GM21360 (cell line): ENCODE results near the gene TMEM181.
"Not testable (repeated sequence)": the region's sequence is repeated elsewhere in the genome, so short reads cannot be mapped to it uniquely, and the experiment has no call there.

Source experiments
- ATAC-seq: cut with Tn5 transposase; IDR thresholded peaks from one replicate; pipeline ENCODE4 v1.9.1; 2021; ENCODE audit warnings: mild to moderate bottlenecking, moderate library complexity; ENCODE audit not compliant: unreplicated experiment

The TMEM181 gene

GRCh38 chr6:158536891-158537798 is 22.7 kb upstream of the TMEM181 start:
- no peak for ATAC-seq

- no peak for ATAC-seq
Measured at GRCh38 chr6:158538741-158539140, 21.1 kb upstream of the TMEM181 start.

- no peak for ATAC-seq
Measured at GRCh38 chr6:158539413-158539812, 20.5 kb upstream of the TMEM181 start.

GRCh38 chr6:158539881-158540280 is 20.0 kb upstream of the TMEM181 start:
- ATAC-seq, result no peak

GRCh38 chr6:158543606-158544185 is 16.2 kb upstream of the TMEM181 start:
- ATAC-seq, result no peak

GRCh38 chr6:158544428-158544827 is 15.5 kb upstream of the TMEM181 start:
- no peak for ATAC-seq

- ATAC-seq, result no peak
Measured at GRCh38 chr6:158545043-158545966, 14.6 kb upstream of the TMEM181 start.

GRCh38 chr6:158548418-158549161 is 11.3 kb upstream of the TMEM181 start:
- ATAC-seq, result no peak

GRCh38 chr6:158552055-158552795 is 7.7 kb upstream of the TMEM181 start:
- ATAC-seq, result no peak

- ATAC-seq, result no peak
Measured at GRCh38 chr6:158552796-158553138, 7.1 kb upstream of the TMEM181 start.

GRCh38 chr6:158554611-158555361 is 5.1 kb upstream of the TMEM181 start:
- no peak for ATAC-seq

- no peak for ATAC-seq
Measured at GRCh38 chr6:158556113-158556512, 3.8 kb upstream of the TMEM181 start.

GRCh38 chr6:158557110-158557509 is 2.8 kb upstream of the TMEM181 start:
- ATAC-seq, result not testable (repeated sequence)

- no peak for ATAC-seq
Measured at GRCh38 chr6:158557927-158558326, 2.0 kb upstream of the TMEM181 start.

- ATAC-seq, result no peak
Measured at GRCh38 chr6:158558415-158559306, 1.2 kb upstream of the TMEM181 start.

GRCh38 chr6:158559338-158559894 is 475 bp upstream of the TMEM181 start:
- no peak for ATAC-seq

- ATAC-seq, result no peak
Measured at GRCh38 chr6:158560836-158561320, 987 bp downstream of the TMEM181 start.
